ENCODE results near the gene CLN5. TPM values are rescaled to one million over a fixed set of nuclear protein-coding genes. Genes with fewer than 3 reads are reported as not detected.

Gene CLN5
- total RNA-seq, 1 experiment from 2014 or later = 21.4 TPM

DNA sequence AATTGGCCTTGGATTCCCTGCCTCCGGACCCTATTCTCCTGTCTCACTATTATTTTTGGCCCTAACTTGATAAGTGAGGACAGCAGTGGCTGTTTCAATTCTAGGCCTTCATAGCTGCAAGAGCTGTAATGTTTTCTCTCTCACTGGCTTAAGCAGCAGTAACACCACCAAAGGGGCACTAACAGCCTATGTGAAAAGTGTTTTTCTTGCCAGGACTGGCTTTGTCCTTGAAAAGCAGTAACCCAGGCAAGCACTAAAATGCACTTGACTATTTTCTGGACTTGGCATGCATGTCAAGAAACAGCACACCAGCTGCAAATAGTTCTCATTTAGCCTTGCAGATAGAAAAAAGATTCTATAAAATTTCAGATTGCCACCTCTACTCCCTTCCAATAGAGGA lies 44.4 kb downstream of the CLN5 start:
- Histone ChIP-seq H3K9me3 (ENCODE audit: control insufficient read depth, insufficient read depth, low read depth, low read length) (no peaks in the 10 kb centered on the region), H3K27ac (ENCODE audit: low read length) (no peak overlapping the region), H3K36me3 (ENCODE audit: control insufficient read depth, insufficient read depth, low read length) (no peaks in the 10 kb centered on the region), H3K27me3 (ENCODE audit: control insufficient read depth, insufficient read depth, low read length) (no peaks in the 10 kb centered on the region), H3K4me1 (ENCODE audit: control insufficient read depth, insufficient read depth, low read length) (no peaks in the 10 kb centered on the region), H3K4me3 (ENCODE audit: low read depth in 2 of 2, low read length in 2 of 2) (no peak overlapping the region)
- ChIA-PET CTCF (no interaction called here), POLR2A (no interaction called here)
- ATAC-seq (no peak), DNase-seq (ENCODE audit: low read depth, low spot score) (no peak)
- intact Hi-C loops (cut with micrococcal nuclease; ENCODE audit: unreplicated experiment) (no loop called here), in situ Hi-C loops (cut with HindIII; ENCODE audit: low pct_unique_long_range_greater_than_20kb, low sequenced_read_pairs) (no loop called here)
- no TSS peak for BruUV-seq (replicated peaks)
- TF ChIP-seq TCF7L2 (IDR thresholded peaks at IDR 0.05; ENCODE audit: low read depth, low read length) (no peak), POLR2AphosphoS5 (IDR thresholded peaks at IDR 0.05; ENCODE audit: low read depth, low read length) (no peak), SIN3A (IDR thresholded peaks at IDR 0.05; ENCODE audit: borderline replicate concordance, insufficient read depth, low read depth, low read length) (no peak)
- TF ChIP-seq, protein P1, sequence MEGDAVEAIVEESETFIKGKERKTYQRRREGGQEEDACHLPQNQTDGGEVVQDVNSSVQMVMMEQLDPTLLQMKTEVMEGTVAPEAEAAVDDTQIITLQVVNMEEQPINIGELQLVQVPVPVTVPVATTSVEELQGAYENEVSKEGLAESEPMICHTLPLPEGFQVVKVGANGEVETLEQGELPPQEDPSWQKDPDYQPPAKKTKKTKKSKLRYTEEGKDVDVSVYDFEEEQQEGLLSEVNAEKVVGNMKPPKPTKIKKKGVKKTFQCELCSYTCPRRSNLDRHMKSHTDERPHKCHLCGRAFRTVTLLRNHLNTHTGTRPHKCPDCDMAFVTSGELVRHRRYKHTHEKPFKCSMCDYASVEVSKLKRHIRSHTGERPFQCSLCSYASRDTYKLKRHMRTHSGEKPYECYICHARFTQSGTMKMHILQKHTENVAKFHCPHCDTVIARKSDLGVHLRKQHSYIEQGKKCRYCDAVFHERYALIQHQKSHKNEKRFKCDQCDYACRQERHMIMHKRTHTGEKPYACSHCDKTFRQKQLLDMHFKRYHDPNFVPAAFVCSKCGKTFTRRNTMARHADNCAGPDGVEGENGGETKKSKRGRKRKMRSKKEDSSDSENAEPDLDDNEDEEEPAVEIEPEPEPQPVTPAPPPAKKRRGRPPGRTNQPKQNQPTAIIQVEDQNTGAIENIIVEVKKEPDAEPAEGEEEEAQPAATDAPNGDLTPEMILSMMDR (IDR thresholded peaks at IDR 0.05) = no peak
- TF ChIP-seq, protein P2, sequence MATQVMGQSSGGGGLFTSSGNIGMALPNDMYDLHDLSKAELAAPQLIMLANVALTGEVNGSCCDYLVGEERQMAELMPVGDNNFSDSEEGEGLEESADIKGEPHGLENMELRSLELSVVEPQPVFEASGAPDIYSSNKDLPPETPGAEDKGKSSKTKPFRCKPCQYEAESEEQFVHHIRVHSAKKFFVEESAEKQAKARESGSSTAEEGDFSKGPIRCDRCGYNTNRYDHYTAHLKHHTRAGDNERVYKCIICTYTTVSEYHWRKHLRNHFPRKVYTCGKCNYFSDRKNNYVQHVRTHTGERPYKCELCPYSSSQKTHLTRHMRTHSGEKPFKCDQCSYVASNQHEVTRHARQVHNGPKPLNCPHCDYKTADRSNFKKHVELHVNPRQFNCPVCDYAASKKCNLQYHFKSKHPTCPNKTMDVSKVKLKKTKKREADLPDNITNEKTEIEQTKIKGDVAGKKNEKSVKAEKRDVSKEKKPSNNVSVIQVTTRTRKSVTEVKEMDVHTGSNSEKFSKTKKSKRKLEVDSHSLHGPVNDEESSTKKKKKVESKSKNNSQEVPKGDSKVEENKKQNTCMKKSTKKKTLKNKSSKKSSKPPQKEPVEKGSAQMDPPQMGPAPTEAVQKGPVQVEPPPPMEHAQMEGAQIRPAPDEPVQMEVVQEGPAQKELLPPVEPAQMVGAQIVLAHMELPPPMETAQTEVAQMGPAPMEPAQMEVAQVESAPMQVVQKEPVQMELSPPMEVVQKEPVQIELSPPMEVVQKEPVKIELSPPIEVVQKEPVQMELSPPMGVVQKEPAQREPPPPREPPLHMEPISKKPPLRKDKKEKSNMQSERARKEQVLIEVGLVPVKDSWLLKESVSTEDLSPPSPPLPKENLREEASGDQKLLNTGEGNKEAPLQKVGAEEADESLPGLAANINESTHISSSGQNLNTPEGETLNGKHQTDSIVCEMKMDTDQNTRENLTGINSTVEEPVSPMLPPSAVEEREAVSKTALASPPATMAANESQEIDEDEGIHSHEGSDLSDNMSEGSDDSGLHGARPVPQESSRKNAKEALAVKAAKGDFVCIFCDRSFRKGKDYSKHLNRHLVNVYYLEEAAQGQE (IDR thresholded peaks at IDR 0.05; ENCODE audit: insufficient read depth in 1 of 2, low read depth in 2 of 2, low read length in 1 of 2) = no peak

DNA sequence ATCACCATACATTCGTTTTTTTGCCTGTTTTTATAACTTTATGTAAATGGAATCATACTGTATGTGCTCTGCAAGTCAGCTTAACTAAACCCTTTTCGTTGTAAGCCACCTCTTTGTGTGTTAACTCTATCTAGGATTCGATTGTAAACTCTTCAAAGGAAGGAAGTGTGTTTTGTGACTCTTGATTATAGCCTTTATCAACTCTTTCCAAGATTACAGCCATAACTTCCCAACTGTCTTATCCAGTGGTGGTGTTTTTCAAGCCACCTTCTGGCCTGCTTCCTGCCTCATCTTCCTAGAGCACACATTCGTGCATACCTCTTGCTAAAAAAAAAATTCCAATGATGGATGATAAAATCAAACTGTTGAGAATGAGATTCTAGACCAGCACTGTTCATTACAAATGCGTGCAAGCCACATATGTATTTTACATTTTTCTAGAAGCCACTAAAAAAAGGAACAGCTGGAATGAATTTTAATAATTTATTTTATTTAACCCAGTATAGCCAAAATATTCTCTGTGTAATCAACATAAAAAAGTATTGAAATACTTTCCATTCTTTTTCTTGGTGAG lies 47.1 kb downstream of the CLN5 start:
- POLR2A ChIA-PET = no interaction called here
- TF ChIP-seq SIN3A (IDR thresholded peaks at IDR 0.05; ENCODE audit: borderline replicate concordance, insufficient read depth, low read depth, low read length) = no peak
- TF ChIP-seq TCF7L2 (IDR thresholded peaks at IDR 0.05; ENCODE audit: low read depth, low read length) = no peak
- TF ChIP-seq, protein P2 (IDR thresholded peaks at IDR 0.05; ENCODE audit: insufficient read depth in 1 of 2, low read depth in 2 of 2, low read length in 1 of 2) = no peak
- TF ChIP-seq, protein P1 (IDR thresholded peaks at IDR 0.05) = no peak
- no peak for TF ChIP-seq POLR2AphosphoS5 (IDR thresholded peaks at IDR 0.05; ENCODE audit: low read depth, low read length)
- Histone ChIP-seq H3K27me3 (ENCODE audit: control insufficient read depth, insufficient read depth, low read length) (no peaks in the 10 kb centered on the region), H3K4me3 (ENCODE audit: low read depth in 2 of 2, low read length in 2 of 2) (no peak overlapping the region), H3K27ac (ENCODE audit: low read length) (no peak overlapping the region), H3K9me3 (ENCODE audit: control insufficient read depth, insufficient read depth, low read depth, low read length) (no peaks in the 10 kb centered on the region), H3K4me1 (ENCODE audit: control insufficient read depth, insufficient read depth, low read length) (no peaks in the 10 kb centered on the region), H3K36me3 (ENCODE audit: control insufficient read depth, insufficient read depth, low read length) (no peaks in the 10 kb centered on the region)
- ATAC-seq (no peak), DNase-seq (ENCODE audit: low read depth, low spot score) (no peak)
- in situ Hi-C loops (cut with HindIII; ENCODE audit: low pct_unique_long_range_greater_than_20kb, low sequenced_read_pairs) = no loop called here
- no TSS peak for BruUV-seq (replicated peaks)
- intact Hi-C loops (cut with micrococcal nuclease; ENCODE audit: unreplicated experiment) = no loop called here
- CTCF ChIA-PET = no interaction called here
